ENCODE measurements around the gene ERMAP.

- TF ChIP-seq CTCF (IDR thresholded peaks at IDR 0.05 in 4 of 5, conservative IDR thresholded peaks at IDR 0.05 in 1 of 5) (no peak), POLR2A (IDR thresholded peaks at IDR 0.05) (no peak)
Measured at GRCh38 chr1:42866549-42866948, 49.6 kb downstream of the ERMAP start.

Measured in gastrocnemius medialis (tissue), 4 donors.